HFF-Myc (cell line): Measurements from ENCODE around the gene CTNNA1.

Source experiments
- DNase-seq: peaks from one replicate; pipeline ENCODE4 v3.0.0-alpha.2; 2011; ENCODE audit warnings: low read depth; ENCODE audit errors: extremely low read depth
- H3K4me3 ChIP-seq: replicated peaks from 2 replicates; pipeline ENCODE4 v1.5.1; 2011; ENCODE audit warnings: low read depth, mild to moderate bottlenecking, control low read depth, low read length
- CTCF ChIP-seq: IDR thresholded peaks from 2 replicates; pipeline ENCODE4 v1.5.1; 2012; ENCODE audit warnings: mild to moderate bottlenecking, low read depth, low read length, control low read depth; ENCODE audit errors: missing control alignments

CTNNA1 gene

GRCh38 chr5:138922494-138922893, 169.3 kb downstream of the CTNNA1 start:
- no peak for DNase-seq
- no peak for TF ChIP-seq CTCF
- no peak overlapping the region for H3K4me3 ChIP-seq

- DNase-seq = no peak
Measured at GRCh38 chr5:138925090-138925635, 171.9 kb downstream of the CTNNA1 start.

GRCh38 chr5:138926257-138926656, 173.0 kb downstream of the CTNNA1 start:
- no peak for DNase-seq
- no peak overlapping the region for H3K4me3 ChIP-seq
- no peak for TF ChIP-seq CTCF

More at GRCh38 chr5:138925090-138925635, 171.9 kb downstream of the CTNNA1 start:
- H3K4me3 ChIP-seq = no peak overlapping the region
- TF ChIP-seq CTCF = no peak

- no peak overlapping the region for H3K4me3 ChIP-seq
- DNase-seq = no peak
- TF ChIP-seq CTCF = no peak
Measured at GRCh38 chr5:138926688-138927448, 173.6 kb downstream of the CTNNA1 start.

GRCh38 chr5:138927544-138927943, 174.3 kb downstream of the CTNNA1 start:
- no peak for DNase-seq
- no peak for TF ChIP-seq CTCF
- no peak overlapping the region for H3K4me3 ChIP-seq

- H3K4me3 ChIP-seq = no peak overlapping the region
- no peak for DNase-seq
- no peak for TF ChIP-seq CTCF
Measured at GRCh38 chr5:138927979-138928378, 174.8 kb downstream of the CTNNA1 start.

- TF ChIP-seq CTCF = no peak
- H3K4me3 ChIP-seq = no peak overlapping the region
- DNase-seq = no peak
Measured at GRCh38 chr5:138929571-138929955, 176.3 kb downstream of the CTNNA1 start.
